A673 (cell line): ENCODE measurements around the gene ITGB8. TPM values are rescaled to one million over a fixed set of nuclear protein-coding genes. Genes with fewer than 3 reads are reported as not detected.

Experiments used
- BruUV-seq: library from RNA; stranded (reverse); fragments of 400-500 nt; replicated peaks from 2 replicates; lab custom pipeline; 2021; lab: Mats Ljungman, UMichigan
- CTCF ChIA-PET: fragments of 300-600 bp; sonication (Branson Sonifier 250); formaldehyde crosslinking; loops from one replicate; lab custom pipeline; 2022; ENCODE audit warnings: antibody characterized with exemption; lab: Charles Lee
- POLR2A ChIA-PET: fragments of 300-600 bp; sonication (Branson Sonifier 250); formaldehyde crosslinking; loops from one replicate; lab custom pipeline; 2022; ENCODE audit warnings: antibody characterized with exemption; ENCODE audit not compliant: low non-redundant PET; lab: Charles Lee
- DNase-seq: peaks from one replicate; pipeline ENCODE4 v3.0.0-alpha.2; 2015; ENCODE audit warnings: low spot score
- H3K27ac ChIP-seq: fragments of 200-600 bp; sonication (generic); 2 replicates; pipeline ENCODE4 v1.5.1; 2016; ENCODE audit warnings: mixed run types, low read depth, mild to moderate bottlenecking, mixed read lengths, antibody characterized with exemption, low read length; ENCODE audit not compliant: poor library complexity, severe bottlenecking
- H3K27me3 ChIP-seq: fragments of 200-600 bp; sonication (generic); replicated peaks from 2 replicates; pipeline ENCODE4 v1.6.1; 2017; ENCODE audit warnings: mixed run types, low read depth, mild to moderate bottlenecking, mixed read lengths, antibody characterized with exemption, low read length; ENCODE audit not compliant: insufficient read depth, poor library complexity
- H3K36me3 ChIP-seq: fragments of 200-600 bp; sonication (generic); 2 replicates; pipeline ENCODE4 v1.6.1; 2016; ENCODE audit warnings: mixed run types, mild to moderate bottlenecking, mixed read lengths, antibody characterized with exemption, low read length; ENCODE audit not compliant: insufficient read depth, poor library complexity, severe bottlenecking
- H3K4me1 ChIP-seq: fragments of 200-600 bp; sonication (generic); 2 replicates; pipeline ENCODE4 v1.6.1; 2017; ENCODE audit warnings: mixed run types, mild to moderate bottlenecking, mixed read lengths, antibody characterized with exemption, low read length; ENCODE audit not compliant: insufficient read depth, poor library complexity, severe bottlenecking
- H3K4me3 ChIP-seq: fragments of 200-600 bp; sonication (generic); 2 replicates; pipeline ENCODE4 v1.5.1; 2016; ENCODE audit warnings: low read depth, mixed run types, mild to moderate bottlenecking, mixed read lengths, low read length; ENCODE audit not compliant: poor library complexity, severe bottlenecking
- H3K9me3 ChIP-seq: fragments of 200-600 bp; sonication (generic); 2 replicates; pipeline ENCODE4 v1.6.1; 2016; ENCODE audit warnings: mixed run types, low read depth, mild to moderate bottlenecking, mixed read lengths, antibody characterized with exemption, low read length; ENCODE audit not compliant: poor library complexity, severe bottlenecking
- EZH2 ChIP-seq: fragments of 200-600 bp; sonication (generic); IDR thresholded peaks from 2 replicates; pipeline ENCODE4 v1.6.1; 2017; ENCODE audit warnings: borderline replicate concordance, low read depth, mild to moderate bottlenecking, mixed read lengths, antibody characterized with exemption, low read length; ENCODE audit not compliant: poor library complexity, severe bottlenecking
- intact Hi-C: fragments of 100-400 bp; cut with micrococcal nuclease; formaldehyde crosslinking; loops from one replicate; pipeline ENCODE4 v1.10.0; 2022; ENCODE audit not compliant: unreplicated experiment
- total RNA-seq: library from RNA; stranded (reverse); gene quantifications from 2 replicates; pipeline ENCODE4 v1.2.3, GENCODE V29; 2021
- TF ChIP-seq, protein P1 (sequence below): fragments of 300-800, 200-600 bp; sonication (generic); conservative IDR thresholded peaks from 2 replicates; pipeline ENCODE4 v1.5.1; 2017; ENCODE audit warnings: low read depth, mild to moderate bottlenecking, antibody characterized with exemption, low read length, moderate library complexity, mixed read lengths

Gene ITGB8
- total RNA-seq, 1 experiment from 2014 or later = 1.3 TPM

DNA sequence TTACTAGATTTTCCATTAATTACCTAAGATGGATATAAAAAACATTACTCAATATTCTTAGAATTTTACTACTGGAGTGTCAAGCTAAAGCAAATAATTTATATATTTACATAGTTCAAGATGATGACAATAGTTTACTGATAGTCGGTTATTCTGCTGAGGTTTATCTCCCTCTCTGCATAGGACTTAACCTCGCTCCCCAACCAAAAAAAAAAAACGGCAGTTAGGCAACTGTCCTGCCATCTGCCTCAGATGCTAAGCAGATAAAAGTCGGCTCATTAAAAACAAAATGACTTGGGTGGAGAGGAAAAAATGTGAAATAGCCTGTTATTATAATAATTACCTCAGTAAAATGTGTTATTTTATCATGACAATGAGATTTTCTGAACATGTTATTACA, 14.0 kb upstream of the ITGB8 start:
- POLR2A ChIA-PET = no interaction called here
- BruUV-seq = no TSS peak
- Histone ChIP-seq H3K9me3 (no peaks in the 10 kb centered on the region), H3K36me3 (no peaks in the 10 kb centered on the region), H3K4me1 (no peaks in the 10 kb centered on the region), H3K4me3 (no peak overlapping the region), H3K27ac (no peak overlapping the region), H3K27me3 (no peaks in the 10 kb centered on the region)
- TF ChIP-seq EZH2 = no peak
- TF ChIP-seq, protein P1, sequence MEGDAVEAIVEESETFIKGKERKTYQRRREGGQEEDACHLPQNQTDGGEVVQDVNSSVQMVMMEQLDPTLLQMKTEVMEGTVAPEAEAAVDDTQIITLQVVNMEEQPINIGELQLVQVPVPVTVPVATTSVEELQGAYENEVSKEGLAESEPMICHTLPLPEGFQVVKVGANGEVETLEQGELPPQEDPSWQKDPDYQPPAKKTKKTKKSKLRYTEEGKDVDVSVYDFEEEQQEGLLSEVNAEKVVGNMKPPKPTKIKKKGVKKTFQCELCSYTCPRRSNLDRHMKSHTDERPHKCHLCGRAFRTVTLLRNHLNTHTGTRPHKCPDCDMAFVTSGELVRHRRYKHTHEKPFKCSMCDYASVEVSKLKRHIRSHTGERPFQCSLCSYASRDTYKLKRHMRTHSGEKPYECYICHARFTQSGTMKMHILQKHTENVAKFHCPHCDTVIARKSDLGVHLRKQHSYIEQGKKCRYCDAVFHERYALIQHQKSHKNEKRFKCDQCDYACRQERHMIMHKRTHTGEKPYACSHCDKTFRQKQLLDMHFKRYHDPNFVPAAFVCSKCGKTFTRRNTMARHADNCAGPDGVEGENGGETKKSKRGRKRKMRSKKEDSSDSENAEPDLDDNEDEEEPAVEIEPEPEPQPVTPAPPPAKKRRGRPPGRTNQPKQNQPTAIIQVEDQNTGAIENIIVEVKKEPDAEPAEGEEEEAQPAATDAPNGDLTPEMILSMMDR = no peak
- intact Hi-C loops = no loop called here
- DNase-seq = no peak
- CTCF ChIA-PET = no interaction called here

DNA sequence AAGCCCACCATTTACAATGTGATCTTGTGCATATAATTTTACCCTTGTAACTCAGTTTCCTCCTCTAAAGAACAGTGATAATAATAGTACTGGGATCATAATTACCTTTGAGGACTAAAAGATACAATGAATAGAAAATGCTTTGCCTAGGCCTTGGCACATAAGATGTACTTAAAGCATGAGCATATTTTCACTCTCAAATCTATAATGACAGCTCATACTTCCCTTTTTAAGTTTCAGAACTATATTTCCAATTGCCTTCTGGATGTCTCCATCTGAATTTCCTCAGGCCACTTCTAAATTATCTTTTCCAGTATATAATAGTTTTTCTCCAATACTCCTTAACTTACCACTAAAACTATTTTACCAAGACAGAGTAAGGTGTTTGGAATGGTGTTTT, 13.3 kb upstream of the ITGB8 start:
- intact Hi-C loops = no loop called here
- POLR2A ChIA-PET = no interaction called here

DNA sequence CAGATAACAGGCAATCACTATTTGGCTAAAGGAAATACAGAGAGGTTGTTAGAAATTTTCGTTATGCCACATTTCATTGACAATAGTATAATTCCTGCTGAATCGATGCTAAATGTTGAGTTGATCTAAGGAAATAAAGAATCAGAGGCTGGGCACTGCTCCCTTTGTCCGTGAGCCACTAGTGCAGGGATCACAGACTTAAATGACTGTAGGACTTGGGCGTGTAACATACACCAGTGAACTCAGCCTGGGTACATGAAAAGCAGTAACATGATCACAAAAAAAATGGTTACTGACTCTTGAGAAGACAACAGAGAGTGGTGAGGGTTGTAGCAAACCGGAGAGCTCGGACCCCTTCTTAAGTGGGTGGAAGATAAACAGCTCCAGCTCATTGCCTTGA, 11.8 kb upstream of the ITGB8 start:
- no peak for DNase-seq
- Histone ChIP-seq H3K27me3 (no peaks in the 10 kb centered on the region), H3K4me1 (no peaks in the 10 kb centered on the region), H3K27ac (no peak overlapping the region), H3K4me3 (no peak overlapping the region), H3K36me3 (no peaks in the 10 kb centered on the region), H3K9me3 (no peaks in the 10 kb centered on the region)
- ChIA-PET CTCF (no interaction called here), POLR2A (no interaction called here)
- TF ChIP-seq, protein P1 = no peak
- BruUV-seq = no TSS peak
- intact Hi-C loops = no loop called here

More for the DNA sequence above, 13.3 kb upstream of the ITGB8 start:
- Histone ChIP-seq H3K9me3 (no peaks in the 10 kb centered on the region), H3K4me3 (no peak overlapping the region), H3K27ac (no peak overlapping the region), H3K27me3 (no peaks in the 10 kb centered on the region), H3K36me3 (no peaks in the 10 kb centered on the region), H3K4me1 (no peaks in the 10 kb centered on the region)
- CTCF ChIA-PET = no interaction called here
- no TSS peak for BruUV-seq
- TF ChIP-seq, protein P1 = no peak
- no peak for TF ChIP-seq EZH2
- no peak for DNase-seq
